ENCODE results near the gene PEX13. TPM values are rescaled to one million over a fixed set of nuclear protein-coding genes. Genes with fewer than 3 reads are reported as not detected.

The PEX13 gene
- total RNA-seq, 1 experiment from 2014 or later, result 22.4 TPM

- Histone ChIP-seq H3T11ph (ENCODE audit: low read length) (no peak overlapping the region), H2BK20ac (ENCODE audit: low read depth, low read length, poor library complexity, severe bottlenecking) (no peak overlapping the region), H3K27me3 (ENCODE audit: insufficient read depth, low read length) (no peaks in the 10 kb centered on the region), H3K9me3 (ENCODE audit: control insufficient read depth, low read depth, low read length) (no peaks in the 10 kb centered on the region), H4K20me1 (ENCODE audit: control insufficient read depth, insufficient read depth, insufficient read length) (no peaks in the 10 kb centered on the region), H3K4me2 (ENCODE audit: insufficient read depth, insufficient read length, low read length) (no peak overlapping the region), H4K5ac (ENCODE audit: insufficient read length, low read depth, low read length) (no peak overlapping the region), H3K4ac (ENCODE audit: low read depth, low read length) (no peak overlapping the region), H3K14ac (ENCODE audit: insufficient read depth, low read length) (no peak overlapping the region), H4K8ac (replicated peaks; ENCODE audit: insufficient read length, low read depth, low read length) (no peak overlapping the region), H3K79me1 (ENCODE audit: insufficient read depth, low read depth, low read length, poor library complexity, severe bottlenecking) (no peaks in the 10 kb centered on the region), H4K91ac (ENCODE audit: insufficient read length, low read depth, low read length) (no peak overlapping the region), H3K9ac (ENCODE audit: extremely low read depth, insufficient read length, low read length) (no peak overlapping the region), H2BK15ac (ENCODE audit: low read depth, low read length) (no peak overlapping the region), H3K56ac (ENCODE audit: insufficient read length, low read depth, low read length) (no peak overlapping the region), H2BK12ac (ENCODE audit: insufficient read length, low read depth, low read length) (no peak overlapping the region), H3K27ac (ENCODE audit: insufficient read length, low read depth, low read length) (no peak overlapping the region), H2AFZ (ENCODE audit: low read length) (no peak overlapping the region), H3K23me2 (ENCODE audit: insufficient read length, low read depth, low read length, poor library complexity, severe bottlenecking) (no peaks in the 10 kb centered on the region), H2BK5ac (ENCODE audit: insufficient read length, low read length) (no peak overlapping the region), H2BK120ac (ENCODE audit: low read depth, low read length, poor library complexity, severe bottlenecking) (no peak overlapping the region), H3K79me2 (ENCODE audit: insufficient read depth, low read length) (no peaks in the 10 kb centered on the region), H3K23ac (ENCODE audit: insufficient read length, low read depth, low read length) (no peak overlapping the region), H3K4me1 (ENCODE audit: insufficient read depth, low read length) (no peaks in the 10 kb centered on the region), H3K18ac (ENCODE audit: insufficient read length, low read depth, low read length) (no peak overlapping the region), H2AK5ac (ENCODE audit: insufficient read length, low read length) (no peak overlapping the region)
- no peak for TF ChIP-seq CTCF (conservative IDR thresholded peaks at IDR 0.05)
- Mint-ChIP-seq H3K4me1 (no peaks in the 10 kb centered on the region), H3K4me3 (no peak overlapping the region), H3K36me3 (ENCODE audit: insufficient read depth in 1 of 3, low read depth in 3 of 3) (peaks cover 3 to 9% (median 7%) of the 10 kb centered on the region in 3 experiments; a peak in 5 of 7 replicates), H3K9me3 (no peaks in the 10 kb centered on the region), H3K27ac (no peak overlapping the region), H3K27me3 (ENCODE audit: low read depth) (no peaks in the 10 kb centered on the region)
- no peak for DNase-seq
- no CpG with 5 or more reads among the region's 4 CpGs for WGBS (ENCODE audit: extremely low coverage, insufficient read length, low lambda C conversion rate)
These were observed 83.3 kb downstream of the PEX13 start for GRCh38 chr2:61100801-61101200.

Other genes starting within 250 kb of the PEX13 start
- gene REL, start 136.1 kb upstream of the PEX13 start, total RNA-seq (2021), result 6.0 and 6.2 TPM in 2 replicates
- 2.3 TPM in 2 replicates for gene PUS10, start 535 bp downstream of the PEX13 start, total RNA-seq (2021)
- gene SANBR, start 48.2 kb downstream of the PEX13 start, total RNA-seq (2021), result 8.9 and 10.1 TPM in 2 replicates
- 8.0 and 8.5 TPM in 2 replicates for gene C2orf74, start 144.5 kb downstream of the PEX13 start, total RNA-seq (2021)

All from H9 (cell line).